Spleen (tissue), 7 donors: ENCODE data around the gene TMEM18.

Source experiments
- POLR2A ChIP-seq, 3 donors: fragments of 450-650 bp; IDR thresholded peaks; one replicate each; pipeline ENCODE4 v1.5.1; 2017; ENCODE audit warnings: antibody characterized with exemption in 3 of 3, mild to moderate bottlenecking in 1 of 3
- POLR2AphosphoS5 ChIP-seq, 3 donors: sonication (generic); formaldehyde crosslinking; IDR thresholded peaks; one replicate each; pipeline ENCODE4 v1.5.1; 2017; ENCODE audit warnings: antibody characterized with exemption in 3 of 3
- TF ChIP-seq, protein P1 (sequence below), 11 experiments: fragments of 200-600 bp in 7 of 11; fragments of 450-650 bp in 4 of 11; sonication (generic) in 4 of 11; IDR thresholded peaks in 8 of 11; conservative IDR thresholded peaks in 3 of 11; 1 replicate in 7 of 11; 2 replicates in 4 of 11; pipeline versions ENCODE4 v1.4.0 to v1.8.0; 2016 to 2021; ENCODE audit warnings: antibody characterized with exemption in 11 of 11, inconsistent platforms in 4 of 11, mild to moderate bottlenecking in 1 of 11
- donor health status: DM: no; HTN: no; CAD: no; lungs with moderate emphysema.
- donor health status: DM: no; HTN: no; CAD: no.
- donor health status: DM: no; HTN: no; CAD: no.

DNA sequence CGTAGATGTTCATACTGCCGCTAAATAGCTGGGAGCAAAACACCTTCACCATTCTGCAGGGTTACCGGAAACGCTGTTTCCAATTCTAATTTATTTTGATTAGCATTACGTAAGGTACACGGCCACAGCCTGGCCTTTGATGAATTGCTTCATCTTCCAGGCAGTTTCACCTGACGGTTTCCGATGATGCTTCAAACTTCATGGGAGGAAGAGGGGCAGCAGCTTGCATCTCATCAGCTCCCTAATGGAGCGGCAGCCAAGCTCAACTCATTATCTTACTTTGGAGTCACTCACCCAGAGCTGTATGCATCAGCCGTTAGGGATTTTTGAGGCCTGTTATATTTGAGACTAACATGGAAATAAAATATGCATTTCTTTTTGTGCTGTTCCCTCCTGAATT is 54.8 kb downstream of the TMEM18 start:
- TF ChIP-seq, protein P1, sequence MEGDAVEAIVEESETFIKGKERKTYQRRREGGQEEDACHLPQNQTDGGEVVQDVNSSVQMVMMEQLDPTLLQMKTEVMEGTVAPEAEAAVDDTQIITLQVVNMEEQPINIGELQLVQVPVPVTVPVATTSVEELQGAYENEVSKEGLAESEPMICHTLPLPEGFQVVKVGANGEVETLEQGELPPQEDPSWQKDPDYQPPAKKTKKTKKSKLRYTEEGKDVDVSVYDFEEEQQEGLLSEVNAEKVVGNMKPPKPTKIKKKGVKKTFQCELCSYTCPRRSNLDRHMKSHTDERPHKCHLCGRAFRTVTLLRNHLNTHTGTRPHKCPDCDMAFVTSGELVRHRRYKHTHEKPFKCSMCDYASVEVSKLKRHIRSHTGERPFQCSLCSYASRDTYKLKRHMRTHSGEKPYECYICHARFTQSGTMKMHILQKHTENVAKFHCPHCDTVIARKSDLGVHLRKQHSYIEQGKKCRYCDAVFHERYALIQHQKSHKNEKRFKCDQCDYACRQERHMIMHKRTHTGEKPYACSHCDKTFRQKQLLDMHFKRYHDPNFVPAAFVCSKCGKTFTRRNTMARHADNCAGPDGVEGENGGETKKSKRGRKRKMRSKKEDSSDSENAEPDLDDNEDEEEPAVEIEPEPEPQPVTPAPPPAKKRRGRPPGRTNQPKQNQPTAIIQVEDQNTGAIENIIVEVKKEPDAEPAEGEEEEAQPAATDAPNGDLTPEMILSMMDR (IDR thresholded peaks at IDR 0.05 in 8 of 11, conservative IDR thresholded peaks at IDR 0.05 in 3 of 11), result no peak
- no peak for TF ChIP-seq POLR2A (IDR thresholded peaks at IDR 0.05)
- TF ChIP-seq POLR2AphosphoS5 (IDR thresholded peaks at IDR 0.05), result no peak
